ENCODE measurements around the gene WFDC9.
"Not testable (repeated sequence)": the region's sequence is repeated elsewhere in the genome, so short reads cannot be mapped to it uniquely, and the experiment has no call there.

WFDC9 gene

DNA sequence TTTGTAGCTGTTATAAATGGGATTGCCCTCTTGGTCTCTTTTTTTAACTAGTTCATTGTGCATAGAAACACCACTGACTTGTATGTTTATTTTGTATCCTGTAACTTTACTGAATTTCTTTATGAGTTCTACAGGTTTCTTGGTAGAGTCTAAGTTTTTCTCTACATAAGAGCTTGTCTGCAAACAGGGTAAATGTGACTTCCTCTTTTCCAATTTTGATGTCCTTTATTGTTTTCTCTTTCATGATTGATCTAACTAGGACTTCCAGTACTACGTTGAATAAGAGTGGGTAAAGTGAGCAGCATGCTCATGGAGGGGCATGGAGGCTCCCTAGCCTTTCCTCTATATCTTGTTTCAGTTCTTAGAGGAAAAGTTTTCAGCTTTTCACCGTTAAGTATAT lies 4.5 kb downstream of the WFDC9 start:
- Mint-ChIP-seq H3K4me1 (ENCODE audit: low read depth) (no peaks in the 10 kb centered on the region), H3K27me3 (ENCODE audit: low read depth) (peaks cover 4% of the 10 kb centered on the region), H3K9me3 (no peaks in the 10 kb centered on the region), H3K36me3 (ENCODE audit: low read depth) (no peaks in the 10 kb centered on the region), H3K27ac (no peak overlapping the region), H3K4me3 (no peak overlapping the region)

DNA sequence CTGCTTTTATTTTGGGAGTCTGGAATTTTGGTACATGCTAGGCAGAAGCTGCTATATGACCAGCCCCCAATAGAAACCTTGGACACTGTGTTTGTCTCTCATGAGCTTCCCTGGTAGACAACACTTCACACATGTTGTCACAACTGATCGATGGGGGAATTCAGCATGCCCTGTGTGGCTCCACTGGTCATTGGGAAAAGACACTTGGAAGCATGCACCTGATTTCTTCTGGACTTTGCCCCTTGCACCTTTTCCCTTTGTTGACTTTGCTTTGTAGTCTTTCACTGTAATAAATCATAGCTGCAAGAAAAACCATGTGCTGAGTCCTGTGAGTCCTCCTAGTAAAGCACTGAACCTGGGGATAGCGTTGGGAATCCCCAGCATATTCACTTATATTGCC lies 9.5 kb downstream of the WFDC9 start:
- Mint-ChIP-seq H3K4me1 (ENCODE audit: low read depth) (no peaks in the 10 kb centered on the region), H3K27me3 (ENCODE audit: low read depth) (peaks cover 8% of the 10 kb centered on the region), H3K9me3 (no peaks in the 10 kb centered on the region), H3K36me3 (ENCODE audit: low read depth) (no peaks in the 10 kb centered on the region), H3K4me3 (no peak overlapping the region), H3K27ac (no peak overlapping the region)

DNA sequence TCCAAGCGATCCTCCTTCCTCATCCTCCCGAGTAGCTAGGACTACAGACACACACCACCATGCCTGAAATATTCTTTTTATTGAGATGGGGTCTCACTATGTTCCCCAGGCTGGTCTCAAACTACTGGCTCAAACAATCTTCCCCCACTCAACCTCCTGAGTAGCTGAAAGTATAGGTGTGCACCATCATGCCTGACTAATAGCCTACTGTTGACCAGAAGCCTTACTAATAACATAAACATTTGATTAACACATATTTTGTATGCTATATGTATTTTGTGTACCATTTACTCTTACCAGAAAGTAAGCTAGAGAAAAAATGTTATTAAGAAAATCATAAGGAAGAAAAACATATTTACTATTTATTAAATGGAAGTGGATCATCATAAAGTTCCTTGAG lies 13.5 kb downstream of the WFDC9 start:
- no peak overlapping the region for H3K4me3 Mint-ChIP-seq
- no peaks in the 10 kb centered on the region for H3K36me3 Mint-ChIP-seq (ENCODE audit: low read depth)
- H3K9me3 Mint-ChIP-seq, result no peaks in the 10 kb centered on the region
- no peaks in the 10 kb centered on the region for H3K4me1 Mint-ChIP-seq (ENCODE audit: low read depth)
- H3K27ac Mint-ChIP-seq, result no peak overlapping the region
- peaks cover 14% of the 10 kb centered on the region for H3K27me3 Mint-ChIP-seq (ENCODE audit: low read depth)

DNA sequence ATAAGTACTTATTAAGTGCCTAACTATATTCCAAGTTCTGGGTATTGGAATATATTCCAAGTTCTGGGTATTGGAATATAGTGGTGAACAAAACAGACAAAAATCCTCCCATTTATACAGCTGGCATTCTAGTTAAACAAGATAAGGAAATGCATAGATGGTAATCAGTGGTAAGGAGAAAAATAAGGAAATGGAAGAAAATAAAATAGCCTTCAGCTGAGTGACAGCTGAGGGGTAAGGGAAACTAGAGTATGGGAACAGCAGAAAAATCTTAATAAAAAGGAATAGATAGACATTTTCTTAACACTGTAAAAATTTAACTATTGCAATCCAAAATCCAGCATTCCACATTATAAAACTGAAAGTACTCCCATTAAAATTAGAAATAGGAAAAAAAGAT lies 18.8 kb downstream of the WFDC9 start:
- Mint-ChIP-seq H3K4me3 (no peak overlapping the region), H3K27ac (no peak overlapping the region), H3K27me3 (ENCODE audit: low read depth) (peaks cover 10% of the 10 kb centered on the region), H3K9me3 (peaks cover 8% of the 10 kb centered on the region), H3K36me3 (ENCODE audit: low read depth) (peaks cover 2% of the 10 kb centered on the region), H3K4me1 (ENCODE audit: low read depth) (peaks cover 9% of the 10 kb centered on the region)

DNA sequence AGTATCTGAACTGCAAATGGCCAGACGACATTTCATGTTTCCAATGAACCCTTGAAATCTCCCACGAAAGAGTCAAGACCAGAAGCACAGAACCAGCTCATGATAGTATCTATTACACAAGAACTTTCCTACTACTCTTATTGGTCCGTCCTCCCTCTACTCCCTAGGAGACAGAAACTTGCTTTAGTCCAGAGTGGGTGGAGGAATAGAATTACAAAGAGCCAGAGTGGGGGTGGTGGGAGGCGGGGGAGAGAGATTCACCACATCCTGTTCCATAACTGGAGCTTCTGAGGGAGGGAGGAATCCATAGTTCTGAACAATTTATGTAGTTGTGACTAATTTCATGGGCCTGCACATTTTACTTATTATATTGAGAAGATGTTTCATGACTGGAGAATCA lies 20.0 kb downstream of the WFDC9 start:
- Mint-ChIP-seq H3K27me3 (ENCODE audit: low read depth) (peaks cover 10% of the 10 kb centered on the region), H3K36me3 (ENCODE audit: low read depth) (peaks cover 2% of the 10 kb centered on the region), H3K27ac (no peak overlapping the region), H3K9me3 (peaks cover 15% of the 10 kb centered on the region), H3K4me1 (ENCODE audit: low read depth) (peaks cover 9% of the 10 kb centered on the region), H3K4me3 (no peak overlapping the region)

DNA sequence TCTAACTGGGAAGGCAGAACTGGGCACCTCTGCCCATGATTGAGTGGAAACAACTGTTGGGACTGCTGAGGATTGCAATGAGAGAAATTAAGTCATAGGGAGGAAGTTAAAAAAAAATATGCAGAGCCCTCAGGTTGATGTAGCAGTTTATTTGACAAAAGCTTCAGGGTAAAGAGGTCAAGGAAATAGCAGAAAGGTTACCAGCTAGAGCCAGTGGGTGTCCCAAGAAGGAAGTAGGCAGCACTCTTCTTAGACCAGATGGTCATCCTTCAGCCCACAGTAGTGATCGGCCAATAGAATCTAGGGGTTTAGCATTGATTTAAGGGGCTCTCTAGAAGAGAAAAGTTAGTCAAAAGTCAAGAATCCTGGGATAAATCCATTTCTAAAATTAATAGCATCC lies 23.3 kb downstream of the WFDC9 start:
- Mint-ChIP-seq H3K36me3 (ENCODE audit: low read depth) (peaks cover 2% of the 10 kb centered on the region), H3K27ac (no peak overlapping the region), H3K9me3 (peaks cover 25% of the 10 kb centered on the region), H3K4me1 (ENCODE audit: low read depth) (peaks cover 9% of the 10 kb centered on the region), H3K27me3 (ENCODE audit: low read depth) (peaks cover 4% of the 10 kb centered on the region), H3K4me3 (no peak overlapping the region)

DNA sequence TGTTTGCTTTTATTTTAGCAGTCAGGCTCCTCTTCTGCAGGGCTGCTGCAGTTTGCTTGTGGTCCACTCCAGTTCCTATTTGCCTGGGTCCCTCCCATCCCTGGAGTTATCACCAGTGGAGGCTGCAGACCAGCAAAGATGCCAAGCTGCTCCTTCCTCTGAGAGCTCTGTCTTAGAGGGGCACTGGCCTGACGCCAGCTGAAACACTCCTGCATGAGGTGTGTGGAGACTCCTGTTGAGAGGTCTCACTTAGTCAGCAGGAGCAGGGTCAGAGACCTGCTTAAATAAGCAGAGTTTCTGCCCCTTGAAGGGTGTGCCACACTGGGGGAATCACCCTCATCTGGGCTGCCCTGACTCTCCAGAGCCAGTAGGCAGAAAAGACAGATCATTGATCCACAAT lies 35.8 kb downstream of the WFDC9 start:
- Mint-ChIP-seq H3K27me3 (ENCODE audit: low read depth) (peaks cover 19% of the 10 kb centered on the region), H3K36me3 (ENCODE audit: low read depth) (no peaks in the 10 kb centered on the region), H3K27ac (no peak overlapping the region), H3K4me1 (ENCODE audit: low read depth) (no peaks in the 10 kb centered on the region), H3K4me3 (no peak overlapping the region), H3K9me3 (no peaks in the 10 kb centered on the region)

DNA sequence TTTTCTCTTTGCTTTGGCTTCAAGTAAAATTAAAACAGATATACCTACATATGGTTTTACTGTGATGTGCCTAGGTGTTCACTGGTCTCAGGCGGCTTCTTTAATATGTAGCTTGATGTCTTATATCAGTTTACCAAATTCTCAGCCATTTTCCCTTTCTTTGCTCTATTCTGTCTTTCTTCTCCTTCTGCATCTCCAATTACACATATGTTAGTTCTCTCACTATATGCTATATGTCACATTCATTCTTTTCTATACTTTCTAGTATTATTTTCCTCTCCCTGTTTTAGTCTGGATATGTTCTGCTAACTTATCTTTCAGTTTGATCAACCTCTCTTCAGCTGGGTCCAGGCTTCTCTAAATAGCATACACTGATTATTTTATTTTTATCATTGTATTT lies 37.6 kb downstream of the WFDC9 start:
- peaks cover 26% of the 10 kb centered on the region for H3K27me3 Mint-ChIP-seq (ENCODE audit: low read depth)
- no peak overlapping the region for H3K27ac Mint-ChIP-seq
- no peaks in the 10 kb centered on the region for H3K36me3 Mint-ChIP-seq (ENCODE audit: low read depth)

DNA sequence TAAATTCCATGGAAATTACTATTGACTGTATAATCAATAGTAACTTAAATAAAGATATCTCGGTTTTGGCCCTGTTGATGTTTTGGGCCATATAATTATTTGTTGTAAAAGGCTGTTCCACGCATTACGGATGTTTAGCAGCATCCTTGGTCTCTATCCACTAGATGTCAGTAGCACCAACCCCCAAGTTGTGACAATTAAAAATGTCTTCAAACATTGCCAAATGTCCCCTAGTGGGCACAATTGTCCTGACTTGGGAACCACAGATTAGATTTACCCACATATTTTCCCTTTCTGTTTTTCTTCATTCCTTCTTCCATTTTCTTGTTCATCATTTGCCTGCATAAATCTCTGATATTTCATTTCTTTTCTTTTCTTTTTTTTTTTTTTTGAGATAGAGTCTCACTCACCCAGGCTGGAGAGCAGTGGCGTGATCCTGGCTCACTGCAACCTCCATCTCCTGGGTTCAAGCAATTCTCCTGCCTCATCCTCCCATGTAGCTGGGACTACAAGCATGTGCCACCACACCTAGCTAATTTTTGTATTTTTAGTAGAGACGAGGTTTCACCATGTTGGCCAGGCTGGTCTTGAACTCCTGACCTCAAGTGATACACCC lies 38.4 kb downstream of the WFDC9 start:
- no peak overlapping the region for H3K4me3 Mint-ChIP-seq
- H3K27me3 Mint-ChIP-seq (ENCODE audit: low read depth), result peaks cover 27% of the 10 kb centered on the region
- H3K27ac Mint-ChIP-seq, result no peak overlapping the region
- H3K4me1 Mint-ChIP-seq (ENCODE audit: low read depth), result no peaks in the 10 kb centered on the region
- H3K9me3 Mint-ChIP-seq, result no peaks in the 10 kb centered on the region
- no peaks in the 10 kb centered on the region for H3K36me3 Mint-ChIP-seq (ENCODE audit: low read depth)

More for the DNA sequence above, 37.6 kb downstream of the WFDC9 start:
- Mint-ChIP-seq H3K4me1 (ENCODE audit: low read depth) (no peaks in the 10 kb centered on the region), H3K4me3 (no peak overlapping the region), H3K9me3 (no peaks in the 10 kb centered on the region)

DNA sequence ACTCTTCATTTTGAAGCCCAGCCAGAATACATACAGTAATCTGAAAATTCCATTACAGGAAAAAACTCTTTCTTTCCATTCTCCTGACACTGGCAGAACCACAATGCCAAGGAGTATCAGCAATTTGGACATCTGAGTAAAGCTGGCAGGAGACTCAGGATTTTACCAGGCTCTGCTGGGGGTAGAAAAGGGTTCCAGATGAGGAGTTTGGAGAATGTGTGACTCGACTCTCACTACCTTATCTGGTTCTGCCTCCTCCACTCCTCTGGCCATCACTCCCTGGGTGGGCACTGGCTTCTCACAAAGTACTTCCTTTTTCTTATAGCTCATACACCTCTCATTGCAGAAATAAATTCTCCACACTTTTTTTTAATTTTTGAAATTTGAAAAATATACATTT lies 41.4 kb downstream of the WFDC9 start:
- Mint-ChIP-seq H3K27ac (no peak overlapping the region), H3K4me1 (ENCODE audit: low read depth) (no peaks in the 10 kb centered on the region), H3K27me3 (ENCODE audit: low read depth) (peaks cover 25% of the 10 kb centered on the region), H3K4me3 (no peak overlapping the region), H3K9me3 (no peaks in the 10 kb centered on the region), H3K36me3 (ENCODE audit: low read depth) (no peaks in the 10 kb centered on the region)

DNA sequence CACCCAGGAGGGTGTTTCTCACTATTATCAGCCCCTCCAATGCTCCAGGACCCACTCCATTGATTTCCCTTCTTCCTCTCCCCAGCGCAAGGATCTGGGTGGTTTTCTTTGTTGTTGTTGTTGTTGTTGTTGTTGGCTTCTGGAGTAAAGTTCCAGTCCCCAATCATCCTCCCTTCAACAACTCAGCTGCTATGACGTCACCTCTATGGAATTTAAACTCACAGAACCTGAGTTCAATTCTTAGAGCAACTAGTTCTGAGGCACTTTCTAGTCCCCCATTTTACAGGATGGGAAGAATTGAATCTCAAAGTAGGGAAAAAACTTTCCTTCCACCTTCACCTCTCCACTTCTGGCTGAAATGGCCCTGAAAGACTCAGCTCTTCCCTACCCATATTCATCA lies 42.3 kb downstream of the WFDC9 start:
- Mint-ChIP-seq H3K27ac (no peak overlapping the region), H3K27me3 (ENCODE audit: low read depth) (peaks cover 19% of the 10 kb centered on the region), H3K4me3 (no peak overlapping the region), H3K36me3 (ENCODE audit: low read depth) (no peaks in the 10 kb centered on the region), H3K4me1 (ENCODE audit: low read depth) (no peaks in the 10 kb centered on the region), H3K9me3 (no peaks in the 10 kb centered on the region)

DNA sequence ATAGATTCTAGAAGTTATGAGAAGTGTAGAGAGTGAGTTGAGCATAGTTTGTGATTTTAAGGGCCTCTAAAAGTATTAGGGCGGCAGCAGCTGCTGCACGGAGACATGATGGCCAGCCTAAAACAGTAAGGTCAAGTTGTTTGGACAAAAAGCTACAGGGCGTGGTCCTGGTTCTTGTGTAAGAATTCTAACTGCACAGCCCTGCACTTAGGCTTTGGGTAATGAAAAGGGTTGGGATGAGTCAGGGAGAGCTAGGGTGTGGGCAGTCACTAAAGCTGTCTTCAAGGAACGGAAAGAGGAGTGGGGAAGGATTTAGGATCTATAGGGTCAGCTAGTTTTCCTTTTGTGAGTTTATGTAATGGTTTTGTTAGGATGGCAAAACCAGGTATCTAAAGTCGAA lies 45.1 kb downstream of the WFDC9 start:
- not testable (repeated sequence) for H3K9me3 Mint-ChIP-seq; H3K4me1 Mint-ChIP-seq (ENCODE audit: low read depth); H3K4me3 Mint-ChIP-seq; H3K27ac Mint-ChIP-seq; H3K36me3 Mint-ChIP-seq (ENCODE audit: low read depth)
- peaks cover 21% of the 10 kb centered on the region for H3K27me3 Mint-ChIP-seq (ENCODE audit: low read depth)

DNA sequence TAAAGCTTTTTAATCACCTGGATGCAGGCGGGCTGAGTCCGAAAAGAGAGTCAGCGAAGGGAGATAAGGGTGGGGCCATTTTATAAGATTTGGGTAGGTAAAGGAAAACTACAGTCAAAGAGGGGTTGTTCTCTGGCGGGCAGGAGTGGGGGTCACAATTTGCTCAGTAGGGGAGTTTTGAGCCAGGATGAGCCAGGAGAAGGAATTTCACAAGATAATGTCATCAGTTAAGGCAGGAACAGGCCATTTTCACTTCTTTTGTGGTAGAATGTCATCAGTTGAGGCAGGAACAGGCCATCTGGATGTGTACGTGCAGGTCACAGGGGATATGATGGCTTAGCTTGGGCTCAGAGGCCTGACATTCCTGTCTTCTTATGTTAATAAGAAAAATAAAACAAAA lies 46.8 kb downstream of the WFDC9 start:
- not testable (repeated sequence) for H3K27ac Mint-ChIP-seq

DNA sequence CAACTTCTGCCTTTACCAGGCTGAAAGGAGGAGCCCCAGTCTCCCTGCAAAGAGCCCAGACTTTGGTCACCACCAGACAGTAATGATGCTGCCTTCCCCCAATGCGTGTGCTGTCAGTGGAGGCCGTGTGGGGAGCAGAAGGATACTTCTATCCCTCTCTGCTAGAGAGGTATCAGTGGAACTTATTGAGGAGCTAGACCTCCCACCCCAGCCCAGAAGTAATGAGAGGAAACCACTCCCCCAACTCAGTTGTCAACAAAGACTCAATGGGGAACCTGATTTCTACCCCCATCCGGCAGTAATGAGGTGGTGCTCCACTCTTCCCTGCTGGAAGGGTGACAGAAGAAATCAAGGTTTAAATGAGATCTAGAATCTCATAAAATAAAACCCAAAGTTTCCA lies 47.6 kb downstream of the WFDC9 start:
- Mint-ChIP-seq H3K9me3 (no peaks in the 10 kb centered on the region), H3K4me3 (no peak overlapping the region), H3K4me1 (ENCODE audit: low read depth) (no peaks in the 10 kb centered on the region), H3K27me3 (ENCODE audit: low read depth) (peaks cover 23% of the 10 kb centered on the region), H3K27ac (no peak overlapping the region), H3K36me3 (ENCODE audit: low read depth) (no peaks in the 10 kb centered on the region)

More for the DNA sequence above, 46.8 kb downstream of the WFDC9 start:
- peaks cover 25% of the 10 kb centered on the region for H3K27me3 Mint-ChIP-seq (ENCODE audit: low read depth)
- not testable (repeated sequence) for H3K36me3 Mint-ChIP-seq (ENCODE audit: low read depth); H3K4me3 Mint-ChIP-seq; H3K4me1 Mint-ChIP-seq (ENCODE audit: low read depth); H3K9me3 Mint-ChIP-seq

DNA sequence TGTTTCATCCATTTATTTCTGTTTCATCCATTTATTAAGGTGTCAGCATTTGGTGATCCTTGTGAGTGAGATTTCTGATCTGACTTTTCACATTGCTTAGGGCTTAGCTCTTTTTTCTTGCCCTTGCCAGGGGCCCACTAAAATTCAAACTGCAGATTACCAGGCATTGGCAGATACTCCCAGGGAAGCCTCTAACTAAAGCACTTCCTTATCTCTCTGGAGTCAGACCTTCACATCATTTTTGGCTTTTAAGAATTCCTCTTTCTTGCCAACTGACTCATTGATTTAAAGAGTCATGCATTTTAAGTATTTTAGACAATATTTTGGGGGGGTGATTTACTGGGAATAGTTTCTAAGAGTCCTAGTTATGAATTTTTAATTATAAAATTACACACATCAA lies 49.4 kb downstream of the WFDC9 start:
- no peaks in the 10 kb centered on the region for H3K9me3 Mint-ChIP-seq
- H3K4me1 Mint-ChIP-seq (ENCODE audit: low read depth), result no peaks in the 10 kb centered on the region
- H3K27me3 Mint-ChIP-seq (ENCODE audit: low read depth), result peaks cover 18% of the 10 kb centered on the region
- H3K36me3 Mint-ChIP-seq (ENCODE audit: low read depth), result no peaks in the 10 kb centered on the region
- H3K27ac Mint-ChIP-seq, result no peak overlapping the region
- H3K4me3 Mint-ChIP-seq, result no peak overlapping the region

DNA sequence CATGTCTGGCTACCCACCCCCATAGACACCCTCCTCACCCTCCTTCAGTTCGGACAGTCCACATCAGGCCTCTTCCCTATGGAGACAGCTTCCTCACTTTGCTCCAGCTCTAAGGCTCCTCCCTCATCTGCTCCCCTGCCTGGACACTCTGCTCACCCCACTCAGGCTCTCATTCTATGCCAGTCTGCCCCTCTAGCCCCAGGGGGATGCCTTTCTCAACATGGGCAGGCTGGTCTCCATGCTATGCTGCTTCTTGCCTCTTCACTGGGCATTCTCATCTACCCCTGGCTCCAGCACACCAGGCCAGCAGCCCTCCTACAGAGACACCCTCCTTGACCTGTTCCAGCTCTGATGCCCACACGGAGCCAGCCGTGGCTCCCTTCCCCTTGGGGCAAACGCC lies 51.9 kb downstream of the WFDC9 start, which contains the start of gene WFDC8:
Gene WFDC8, minus strand, starts transcription at position 101 of the 400 bp plus-strand sequence. Its CDS starts 37 bp downstream, at position 64.
- Mint-ChIP-seq H3K4me1 (ENCODE audit: low read depth) (no peaks in the 10 kb centered on the region), H3K27ac (no peak within 1 kb of the TSS), H3K9me3 (no peaks in the 10 kb centered on the region), H3K27me3 (ENCODE audit: low read depth) (peaks cover 18% of the 10 kb centered on the region), H3K36me3 (ENCODE audit: low read depth) (no peaks in the 10 kb centered on the region), H3K4me3 (no peak within 1 kb of the TSS)
